Nephron progenitor cell (in vitro differentiated cells): ENCODE data around the gene CFD.

ENCODE experiments used
- DNase-seq: peaks from one replicate; pipeline ENCODE4 v3.0.0; 2021
- H3K27ac Mint-ChIP-seq: 2 replicates; pipeline ENCODE4 v1.8.0; 2021; ENCODE audit warnings: mild to moderate bottlenecking, moderate library complexity, mixed read lengths
- H3K27me3 Mint-ChIP-seq: 2 replicates; pipeline ENCODE4 v1.8.0; 2021; ENCODE audit warnings: mild to moderate bottlenecking, low read depth, mixed read lengths; ENCODE audit not compliant: poor library complexity
- H3K36me3 Mint-ChIP-seq: 2 replicates; pipeline ENCODE4 v1.8.0; 2021; ENCODE audit warnings: low read depth, mixed read lengths
- H3K4me1 Mint-ChIP-seq: 2 replicates; pipeline ENCODE4 v1.8.0; 2021; ENCODE audit warnings: mixed read lengths
- H3K4me3 Mint-ChIP-seq: 2 replicates; pipeline ENCODE4 v1.8.0; 2021; ENCODE audit warnings: mild to moderate bottlenecking, moderate library complexity, mixed read lengths
- H3K9me3 Mint-ChIP-seq: 2 replicates; pipeline ENCODE4 v1.8.0; 2021; ENCODE audit warnings: mild to moderate bottlenecking, moderate library complexity, mixed read lengths
- TF ChIP-seq, protein P1 (sequence below): fragments of 200-600 bp; sonication (generic); IDR thresholded peaks from 2 replicates; pipeline ENCODE4 v1.5.0; 2021; ENCODE audit warnings: antibody characterized with exemption

Gene CFD

DNA sequence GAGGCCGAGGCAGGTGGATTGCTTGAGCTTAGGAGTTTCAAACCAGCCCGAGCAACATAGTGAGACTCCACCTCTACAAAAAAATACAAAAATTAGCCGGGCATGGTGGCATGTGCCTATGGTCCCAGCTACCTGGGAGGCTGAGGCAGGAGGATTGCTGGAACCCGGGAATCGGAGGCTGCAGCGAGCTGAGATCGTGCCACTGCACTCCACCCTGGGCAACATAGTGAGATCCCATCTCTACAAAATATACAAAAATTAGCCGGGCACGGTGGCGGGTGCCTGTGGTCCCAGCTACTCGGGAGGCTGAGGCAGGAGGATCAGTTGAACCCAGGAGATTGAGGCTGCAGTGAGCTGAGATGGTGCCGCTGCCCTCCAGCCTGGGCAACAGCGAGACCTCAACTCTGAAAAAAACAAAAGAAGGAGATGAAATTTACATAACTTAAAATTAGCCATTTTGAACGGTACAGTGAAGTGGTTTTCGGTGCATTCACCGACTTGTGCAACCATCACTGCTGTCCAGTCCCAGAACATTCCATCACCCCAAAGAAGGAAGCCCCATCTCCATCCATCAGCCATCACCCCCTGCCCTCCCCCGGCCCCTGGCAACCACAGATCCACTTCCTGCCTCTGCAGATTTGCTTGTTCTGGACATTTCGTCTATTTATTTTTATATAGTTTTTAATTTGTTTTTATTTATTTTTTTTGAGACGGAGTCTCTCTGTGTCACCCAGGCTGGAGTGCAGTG, 33.4 kb upstream of the CFD start:
- Mint-ChIP-seq H3K36me3 (no peaks in the 10 kb centered on the region), H3K9me3 (no peaks in the 10 kb centered on the region), H3K4me3 (no peak overlapping the region), H3K27me3 (peaks cover 6% of the 10 kb centered on the region), H3K4me1 (peaks cover 15% of the 10 kb centered on the region), H3K27ac (no peak overlapping the region)
- TF ChIP-seq, protein P1, sequence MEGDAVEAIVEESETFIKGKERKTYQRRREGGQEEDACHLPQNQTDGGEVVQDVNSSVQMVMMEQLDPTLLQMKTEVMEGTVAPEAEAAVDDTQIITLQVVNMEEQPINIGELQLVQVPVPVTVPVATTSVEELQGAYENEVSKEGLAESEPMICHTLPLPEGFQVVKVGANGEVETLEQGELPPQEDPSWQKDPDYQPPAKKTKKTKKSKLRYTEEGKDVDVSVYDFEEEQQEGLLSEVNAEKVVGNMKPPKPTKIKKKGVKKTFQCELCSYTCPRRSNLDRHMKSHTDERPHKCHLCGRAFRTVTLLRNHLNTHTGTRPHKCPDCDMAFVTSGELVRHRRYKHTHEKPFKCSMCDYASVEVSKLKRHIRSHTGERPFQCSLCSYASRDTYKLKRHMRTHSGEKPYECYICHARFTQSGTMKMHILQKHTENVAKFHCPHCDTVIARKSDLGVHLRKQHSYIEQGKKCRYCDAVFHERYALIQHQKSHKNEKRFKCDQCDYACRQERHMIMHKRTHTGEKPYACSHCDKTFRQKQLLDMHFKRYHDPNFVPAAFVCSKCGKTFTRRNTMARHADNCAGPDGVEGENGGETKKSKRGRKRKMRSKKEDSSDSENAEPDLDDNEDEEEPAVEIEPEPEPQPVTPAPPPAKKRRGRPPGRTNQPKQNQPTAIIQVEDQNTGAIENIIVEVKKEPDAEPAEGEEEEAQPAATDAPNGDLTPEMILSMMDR = no peak
- DNase-seq = no peak

DNA sequence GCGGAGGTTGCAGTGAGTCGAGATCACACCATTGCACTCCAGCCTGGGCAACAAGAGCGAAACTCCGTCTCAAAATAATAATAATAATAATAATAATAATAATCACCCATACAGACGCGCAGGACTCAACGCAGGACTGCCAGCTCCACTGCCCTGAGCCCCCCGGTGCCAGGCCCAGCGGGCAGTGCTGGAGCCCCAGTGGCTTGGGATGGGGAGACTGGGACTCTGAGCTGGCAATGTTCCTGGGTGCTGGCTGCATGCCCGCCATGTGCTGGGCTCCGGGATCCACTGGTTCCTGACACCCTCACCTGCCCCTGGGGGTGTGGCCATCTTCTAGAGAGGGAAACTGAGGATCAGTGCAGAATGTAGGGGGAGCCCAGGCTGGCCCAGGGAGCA, 32.2 kb upstream of the CFD start:
- no peak overlapping the region for H3K4me3 Mint-ChIP-seq
- peaks cover 6% of the 10 kb centered on the region for H3K27me3 Mint-ChIP-seq
- H3K36me3 Mint-ChIP-seq = no peaks in the 10 kb centered on the region
- H3K4me1 Mint-ChIP-seq = peaks cover 15% of the 10 kb centered on the region
- no peak overlapping the region for H3K27ac Mint-ChIP-seq
- H3K9me3 Mint-ChIP-seq = no peaks in the 10 kb centered on the region
- DNase-seq = no peak
- TF ChIP-seq, protein P1 = no peak

DNA sequence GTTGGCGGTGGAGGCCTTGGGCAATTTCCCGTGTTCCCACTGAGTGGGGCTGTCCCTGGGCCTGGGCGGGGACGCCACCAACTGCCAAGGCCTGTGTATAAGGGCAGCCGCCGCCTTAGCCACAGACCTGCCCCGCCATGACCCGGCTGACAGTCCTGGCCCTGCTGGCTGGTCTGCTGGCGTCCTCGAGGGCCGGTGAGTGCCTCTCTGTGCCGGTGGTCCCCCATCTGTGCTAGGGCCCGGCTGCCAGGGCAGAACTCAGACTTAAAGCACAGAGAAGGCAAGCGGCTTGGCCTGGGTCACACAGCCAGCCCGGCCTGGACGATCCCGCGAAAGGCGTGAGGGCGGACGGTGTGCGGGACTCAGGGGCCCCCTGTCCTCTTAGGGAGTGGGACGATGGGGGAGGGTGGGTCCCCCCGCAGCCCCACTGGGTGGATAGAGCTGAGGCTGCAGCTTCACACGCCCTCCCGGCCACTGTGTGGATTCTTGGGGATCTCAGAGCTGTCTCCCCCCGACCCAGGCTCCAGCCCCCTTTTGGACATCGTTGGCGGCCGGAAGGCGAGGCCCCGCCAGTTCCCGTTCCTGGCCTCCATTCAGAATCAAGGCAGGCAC, 31.6 kb upstream of the CFD start, which contains the start of gene AZU1:
AZU1 (plus strand) TSS at position 128 of the 612 bp plus-strand sequence; CDS start at position 138, 10 bp downstream.
- Mint-ChIP-seq H3K27me3 (peaks cover 6% of the 10 kb centered on the region), H3K36me3 (no peaks in the 10 kb centered on the region), H3K9me3 (no peaks in the 10 kb centered on the region), H3K27ac (no peak within 1 kb of the TSS), H3K4me1 (peaks cover 15% of the 10 kb centered on the region), H3K4me3 (no peak within 1 kb of the TSS)
- DNase-seq = no peak
- TF ChIP-seq, protein P1 = no peak

DNA sequence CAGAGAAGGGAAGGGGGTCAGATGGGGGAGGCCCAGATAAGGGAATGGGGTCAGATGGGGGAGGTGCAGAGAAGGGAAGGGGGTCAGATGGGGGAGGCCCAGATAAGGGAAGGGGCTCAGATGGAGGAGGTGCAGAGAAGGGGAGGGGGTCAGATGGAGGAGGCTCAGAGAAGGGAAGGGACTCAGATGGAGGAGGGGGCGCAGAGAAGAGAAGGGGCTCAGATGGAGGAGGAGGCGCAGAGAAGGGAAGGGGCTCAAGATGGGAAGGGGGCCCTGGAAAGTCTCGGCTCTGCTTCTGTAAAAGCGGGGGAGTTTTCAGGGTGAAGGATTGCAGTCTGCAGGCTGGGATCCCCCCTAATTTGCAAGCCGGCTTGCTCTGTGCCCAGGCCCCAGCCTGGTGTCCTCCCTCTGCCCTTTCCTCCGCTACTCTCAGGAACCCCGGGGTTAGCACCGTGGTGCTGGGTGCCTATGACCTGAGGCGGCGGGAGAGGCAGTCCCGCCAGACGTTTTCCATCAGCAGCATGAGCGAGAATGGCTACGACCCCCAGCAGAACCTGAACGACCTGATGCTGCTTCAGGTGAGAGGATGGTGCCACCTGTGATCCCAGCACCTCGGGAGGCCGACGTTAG, 30.2 kb upstream of the CFD start:
- peaks cover 2% of the 10 kb centered on the region for H3K4me1 Mint-ChIP-seq
- peaks cover 2% of the 10 kb centered on the region for H3K27me3 Mint-ChIP-seq
- no peaks in the 10 kb centered on the region for H3K36me3 Mint-ChIP-seq

DNA sequence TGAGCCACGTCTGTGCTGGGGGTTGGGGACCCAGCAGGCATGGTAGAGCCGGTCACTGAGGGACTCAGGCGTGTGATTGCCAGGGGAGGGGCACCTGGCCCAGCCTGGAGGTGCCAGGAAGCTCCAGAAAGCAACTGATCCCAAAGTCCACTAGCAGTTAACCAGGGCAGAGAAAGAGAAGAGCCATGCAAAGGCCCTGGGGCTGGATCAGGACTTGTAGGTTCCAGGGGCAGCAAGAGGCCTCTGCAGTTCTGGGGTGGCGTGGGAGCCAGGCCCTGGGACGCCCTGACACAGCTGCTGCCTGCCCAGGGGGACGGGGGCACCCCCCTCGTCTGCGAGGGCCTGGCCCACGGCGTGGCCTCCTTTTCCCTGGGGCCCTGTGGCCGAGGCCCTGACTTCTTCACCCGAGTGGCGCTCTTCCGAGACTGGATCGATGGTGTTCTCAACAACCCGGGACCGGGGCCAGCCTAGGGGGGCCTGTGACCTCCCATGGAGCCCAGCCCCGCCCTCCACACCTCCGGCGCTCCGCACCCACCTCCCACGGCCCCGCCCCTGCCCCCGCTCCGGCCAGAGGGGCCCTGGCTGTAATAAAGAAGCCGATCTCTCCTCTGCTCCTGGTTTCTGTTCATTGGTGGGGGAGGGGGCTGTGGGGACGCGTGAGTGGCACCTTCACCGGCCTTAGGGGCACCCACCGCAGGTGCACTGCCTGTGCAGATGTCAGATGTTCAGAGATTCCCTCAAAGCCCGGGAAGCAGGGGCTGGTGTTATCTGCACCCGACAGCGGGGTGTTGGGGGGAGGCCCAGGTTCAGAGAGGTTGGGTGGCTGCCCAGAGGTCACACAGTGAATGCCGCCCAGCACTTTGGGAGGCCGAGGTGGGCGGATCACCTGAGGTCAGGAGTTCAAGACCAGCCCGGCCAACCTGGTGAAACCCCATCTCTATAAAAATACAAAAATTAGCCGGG, 27.8 kb upstream of the CFD start:
- no peaks in the 10 kb centered on the region for H3K36me3 Mint-ChIP-seq
- no peak overlapping the region for H3K4me3 Mint-ChIP-seq
- no peaks in the 10 kb centered on the region for H3K9me3 Mint-ChIP-seq
- H3K27me3 Mint-ChIP-seq = peaks cover 8% of the 10 kb centered on the region
- TF ChIP-seq, protein P1 = no peak
- H3K27ac Mint-ChIP-seq = no peak overlapping the region
- DNase-seq = no peak
- peaks cover 14% of the 10 kb centered on the region for H3K4me1 Mint-ChIP-seq

More for the DNA sequence above, 30.2 kb upstream of the CFD start:
- TF ChIP-seq, protein P1 = no peak
- DNase-seq = no peak
- Mint-ChIP-seq H3K9me3 (no peaks in the 10 kb centered on the region), H3K4me3 (no peak overlapping the region), H3K27ac (no peak overlapping the region)
